ENCODE measurements around the gene IL9. TPM values are rescaled to one million over a fixed set of nuclear protein-coding genes. Genes with fewer than 3 reads are reported as not detected.

IL9 gene
- total RNA-seq, 1 donor: not detected

DNA sequence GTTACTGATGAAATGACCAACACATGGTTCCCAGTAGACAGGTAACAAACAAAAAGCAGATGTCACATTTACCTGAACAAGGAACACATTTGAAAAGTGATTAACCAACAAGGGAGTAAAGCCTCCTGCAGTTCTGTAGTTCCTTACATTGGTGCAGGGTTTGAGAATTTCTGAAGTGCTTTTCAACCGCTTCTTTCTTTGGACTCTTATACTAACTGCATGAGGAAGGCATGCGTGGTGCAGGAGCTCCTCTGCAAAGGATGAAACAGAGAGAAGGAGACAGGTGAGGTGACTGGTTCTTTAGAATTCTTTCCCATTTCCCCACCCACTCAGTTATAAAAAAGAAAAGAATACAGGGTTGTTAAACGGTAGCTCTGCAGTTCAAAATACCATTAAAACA, 4.6 kb upstream of the IL9 start:
- Histone ChIP-seq H3K4me2 (ENCODE audit: insufficient read depth, low read length) (no peak overlapping the region), H3K79me2 (ENCODE audit: insufficient read depth, low read length) (no peaks in the 10 kb centered on the region), H3K36me3 (ENCODE audit: insufficient read depth, low read length) (no peaks in the 10 kb centered on the region), H3K27ac (ENCODE audit: low read depth, low read length) (no peak overlapping the region), H3K4me1 (ENCODE audit: insufficient read depth, low read length) (no peaks in the 10 kb centered on the region), H3K9me3 (ENCODE audit: low read depth, low read length) (no peaks in the 10 kb centered on the region), H2AFZ (ENCODE audit: low read length) (no peak overlapping the region), H3K27me3 (ENCODE audit: insufficient read depth, low read length) (peaks cover 44% of the 10 kb centered on the region), H3K4me3 (ENCODE audit: insufficient read depth, low read length) (no peak overlapping the region), H4K20me1 (ENCODE audit: insufficient read depth, low read length) (no peaks in the 10 kb centered on the region)
- DNase-seq (ENCODE audit: insufficient read length, low spot score, missing footprints): peak; percentile 75
- TF ChIP-seq, protein P1, sequence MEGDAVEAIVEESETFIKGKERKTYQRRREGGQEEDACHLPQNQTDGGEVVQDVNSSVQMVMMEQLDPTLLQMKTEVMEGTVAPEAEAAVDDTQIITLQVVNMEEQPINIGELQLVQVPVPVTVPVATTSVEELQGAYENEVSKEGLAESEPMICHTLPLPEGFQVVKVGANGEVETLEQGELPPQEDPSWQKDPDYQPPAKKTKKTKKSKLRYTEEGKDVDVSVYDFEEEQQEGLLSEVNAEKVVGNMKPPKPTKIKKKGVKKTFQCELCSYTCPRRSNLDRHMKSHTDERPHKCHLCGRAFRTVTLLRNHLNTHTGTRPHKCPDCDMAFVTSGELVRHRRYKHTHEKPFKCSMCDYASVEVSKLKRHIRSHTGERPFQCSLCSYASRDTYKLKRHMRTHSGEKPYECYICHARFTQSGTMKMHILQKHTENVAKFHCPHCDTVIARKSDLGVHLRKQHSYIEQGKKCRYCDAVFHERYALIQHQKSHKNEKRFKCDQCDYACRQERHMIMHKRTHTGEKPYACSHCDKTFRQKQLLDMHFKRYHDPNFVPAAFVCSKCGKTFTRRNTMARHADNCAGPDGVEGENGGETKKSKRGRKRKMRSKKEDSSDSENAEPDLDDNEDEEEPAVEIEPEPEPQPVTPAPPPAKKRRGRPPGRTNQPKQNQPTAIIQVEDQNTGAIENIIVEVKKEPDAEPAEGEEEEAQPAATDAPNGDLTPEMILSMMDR (IDR thresholded peaks at IDR 0.05; ENCODE audit: extremely low read depth, low read depth, low read length): no peak

DNA sequence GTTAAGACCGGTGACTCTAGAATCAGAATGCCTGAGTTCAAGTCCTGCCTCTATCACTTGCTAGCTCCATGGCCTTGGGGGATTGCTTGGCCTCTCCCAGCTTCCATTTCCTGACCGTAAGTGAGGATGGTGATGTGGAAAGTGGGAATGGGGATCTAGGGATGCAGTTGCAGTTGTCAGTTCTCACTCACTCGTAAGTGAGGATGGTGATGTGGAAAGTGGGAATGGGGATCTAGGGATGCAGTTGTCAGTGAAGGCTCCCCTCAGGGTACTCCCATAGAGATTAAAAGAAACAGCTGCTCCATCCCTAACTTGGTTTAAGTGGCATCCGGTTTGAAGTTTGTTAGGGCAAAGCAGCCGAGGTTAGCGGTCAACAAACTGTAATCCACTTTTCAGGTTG, 3.0 kb upstream of the IL9 start:
- H3K4me1 ChIP-seq (ENCODE audit: insufficient read depth, low read length): no peaks in the 10 kb centered on the region
- peaks cover 42% of the 10 kb centered on the region for H3K27me3 ChIP-seq (ENCODE audit: insufficient read depth, low read length)
- H3K79me2 ChIP-seq (ENCODE audit: insufficient read depth, low read length): no peaks in the 10 kb centered on the region
- H3K4me2 ChIP-seq (ENCODE audit: insufficient read depth, low read length): no peak overlapping the region
- no peaks in the 10 kb centered on the region for H4K20me1 ChIP-seq (ENCODE audit: insufficient read depth, low read length)
- H3K4me3 ChIP-seq (ENCODE audit: insufficient read depth, low read length): no peak overlapping the region
- H3K27ac ChIP-seq (ENCODE audit: low read depth, low read length): no peak overlapping the region
- DNase-seq (ENCODE audit: insufficient read length, low spot score, missing footprints): no peak
- no peaks in the 10 kb centered on the region for H3K9me3 ChIP-seq (ENCODE audit: low read depth, low read length)
- no peaks in the 10 kb centered on the region for H3K36me3 ChIP-seq (ENCODE audit: insufficient read depth, low read length)
- H2AFZ ChIP-seq (ENCODE audit: low read length): no peak overlapping the region
- TF ChIP-seq, protein P1 (IDR thresholded peaks at IDR 0.05; ENCODE audit: extremely low read depth, low read depth, low read length): no peak

DNA sequence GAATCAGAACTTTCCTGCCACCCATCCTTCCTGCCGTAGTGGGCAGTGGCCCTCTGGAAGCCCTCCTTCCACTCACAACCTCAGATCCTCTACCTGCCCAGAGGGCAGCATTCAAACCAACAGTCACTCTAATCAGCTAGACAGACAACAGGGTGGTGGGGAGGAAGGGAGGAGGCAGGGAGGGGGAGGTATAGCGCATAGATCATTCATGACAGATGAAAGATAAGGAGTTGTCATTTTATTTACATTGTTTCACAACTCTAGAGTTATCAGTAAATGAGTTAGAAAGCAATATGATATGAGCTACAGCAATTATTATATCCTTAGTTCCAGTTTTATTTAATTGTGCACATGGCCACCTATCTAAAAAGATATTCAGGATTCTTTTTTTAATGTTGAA, 852 bp downstream of the IL9 start:
- Histone ChIP-seq H3K9me3 (ENCODE audit: low read depth, low read length) (no peaks in the 10 kb centered on the region), H3K27ac (ENCODE audit: low read depth, low read length) (no peak overlapping the region), H2AFZ (ENCODE audit: low read length) (no peak overlapping the region), H4K20me1 (ENCODE audit: insufficient read depth, low read length) (no peaks in the 10 kb centered on the region), H3K79me2 (ENCODE audit: insufficient read depth, low read length) (no peaks in the 10 kb centered on the region), H3K4me2 (ENCODE audit: insufficient read depth, low read length) (no peak overlapping the region), H3K4me3 (ENCODE audit: insufficient read depth, low read length) (no peak overlapping the region), H3K27me3 (ENCODE audit: insufficient read depth, low read length) (peaks cover 20% of the 10 kb centered on the region), H3K4me1 (ENCODE audit: insufficient read depth, low read length) (no peaks in the 10 kb centered on the region), H3K36me3 (ENCODE audit: insufficient read depth, low read length) (no peaks in the 10 kb centered on the region)
- no peak for DNase-seq (ENCODE audit: insufficient read length, low spot score, missing footprints)
- TF ChIP-seq, protein P1 (IDR thresholded peaks at IDR 0.05; ENCODE audit: extremely low read depth, low read depth, low read length): no peak

DNA sequence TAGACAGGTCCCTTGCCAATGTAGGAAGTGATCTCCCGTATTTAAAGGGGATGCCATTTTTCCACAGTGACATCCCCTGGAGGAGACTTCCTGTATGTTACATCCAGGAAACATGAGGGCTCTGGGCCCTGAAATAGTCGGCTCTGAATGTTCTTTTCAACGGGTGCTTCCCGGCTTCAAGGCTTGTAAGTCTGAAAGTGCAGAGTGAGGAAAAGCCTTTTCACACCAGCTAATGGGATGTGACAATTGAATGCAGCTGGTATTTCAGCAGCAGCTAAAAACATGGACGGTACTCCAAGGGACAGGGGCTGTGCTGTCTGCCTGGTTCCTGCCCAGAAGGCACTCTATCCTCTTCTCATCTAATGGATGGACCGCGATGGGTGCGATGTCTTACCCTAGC, 1.4 kb downstream of the IL9 start:
- Histone ChIP-seq H4K20me1 (ENCODE audit: insufficient read depth, low read length) (no peaks in the 10 kb centered on the region), H3K27me3 (ENCODE audit: insufficient read depth, low read length) (peaks cover 15% of the 10 kb centered on the region), H3K4me3 (ENCODE audit: insufficient read depth, low read length) (no peak overlapping the region), H3K36me3 (ENCODE audit: insufficient read depth, low read length) (no peaks in the 10 kb centered on the region), H3K9me3 (ENCODE audit: low read depth, low read length) (no peaks in the 10 kb centered on the region), H3K27ac (ENCODE audit: low read depth, low read length) (no peak overlapping the region), H2AFZ (ENCODE audit: low read length) (no peak overlapping the region), H3K79me2 (ENCODE audit: insufficient read depth, low read length) (no peaks in the 10 kb centered on the region), H3K4me1 (ENCODE audit: insufficient read depth, low read length) (no peaks in the 10 kb centered on the region), H3K4me2 (ENCODE audit: insufficient read depth, low read length) (no peak overlapping the region)
- TF ChIP-seq, protein P1 (IDR thresholded peaks at IDR 0.05; ENCODE audit: extremely low read depth, low read depth, low read length): no peak
- no peak for DNase-seq (ENCODE audit: insufficient read length, low spot score, missing footprints)
